SIG-M5 treated with dmso at 0.1 percent for 504 hours (cell line): ENCODE measurements around the gene MEG3.

ENCODE experiments used
- DNase-seq: peaks from one replicate; lab custom pipeline; 2025; ENCODE audit not compliant: unreplicated experiment; lab: John Stamatoyannopoulos, UW

MEG3 gene

GRCh38 chr14:100844846-100845245, 18.9 kb downstream of the MEG3 start:
- no peak for DNase-seq

- DNase-seq: no peak
Observed at GRCh38 chr14:100845341-100845740, 19.4 kb downstream of the MEG3 start.

- no peak for DNase-seq
Observed at GRCh38 chr14:100846309-100846859, 20.5 kb downstream of the MEG3 start.

GRCh38 chr14:100849115-100849781, 23.3 kb downstream of the MEG3 start:
- DNase-seq: no peak

GRCh38 chr14:100850841-100851585, 25.1 kb downstream of the MEG3 start:
- peak; percentile 64 for DNase-seq

- DNase-seq: no peak
Observed at GRCh38 chr14:100851586-100851916, 25.6 kb downstream of the MEG3 start.

- DNase-seq: no peak
Observed at GRCh38 chr14:100851946-100852620, 26.2 kb downstream of the MEG3 start.

GRCh38 chr14:100854435-100854834, 28.5 kb downstream of the MEG3 start:
- DNase-seq: no peak

GRCh38 chr14:100855256-100855930, 29.5 kb downstream of the MEG3 start:
- DNase-seq: no peak

GRCh38 chr14:100856056-100856950, 30.4 kb downstream of the MEG3 start:
- DNase-seq: no peak

- DNase-seq: no peak
Observed at GRCh38 chr14:100857233-100857922, 31.5 kb downstream of the MEG3 start.

GRCh38 chr14:100857923-100858837, 32.3 kb downstream of the MEG3 start:
- no peak for DNase-seq

- no peak for DNase-seq
Observed at GRCh38 chr14:100858838-100859220, 32.9 kb downstream of the MEG3 start.

GRCh38 chr14:100859781-100860180, 33.9 kb downstream of the MEG3 start:
- DNase-seq: no peak

- DNase-seq: no peak
Observed at GRCh38 chr14:100860556-100861187, 34.8 kb downstream of the MEG3 start.

GRCh38 chr14:100861188-100861936, 35.4 kb downstream of the MEG3 start:
- no peak for DNase-seq

GRCh38 chr14:100861937-100862247, 36.0 kb downstream of the MEG3 start:
- DNase-seq: no peak

GRCh38 chr14:100862277-100862676, 36.4 kb downstream of the MEG3 start:
- DNase-seq: no peak
